Breast epithelium (tissue), 4 donors: ENCODE results near the gene WWOX. TPM values are rescaled to one million over a fixed set of nuclear protein-coding genes. Genes with fewer than 3 reads are reported as not detected.

Experiments used
- DNase-seq, 2 donors: peaks; one replicate each; pipeline ENCODE4 v3.0.0-alpha.2; 2019; ENCODE audit warnings: low spot score in 2 of 2
- H3K27ac ChIP-seq, 2 donors: fragments of 200-600 bp; sonication (generic) in 1 of 2; one replicate each; pipeline ENCODE4 v1.5.1; 2016 to 2019; ENCODE audit warnings: mild to moderate bottlenecking in 1 of 2
- H3K27me3 ChIP-seq, 2 donors: fragments of 200-600 bp; sonication (generic) in 1 of 2; one replicate each; pipeline versions ENCODE4 v1.5.1 to v1.6.0; 2017 to 2019; ENCODE audit warnings: control low read depth in 1 of 2, mild to moderate bottlenecking in 1 of 2
- H3K36me3 ChIP-seq: fragments of 200-600 bp; one replicate; pipeline ENCODE4 v1.5.1; 2019
- H3K4me1 ChIP-seq, 2 donors: fragments of 200-600 bp; sonication (generic); one replicate each; pipeline ENCODE4 v1.5.1; 2016 to 2019; ENCODE audit warnings: control low read depth in 1 of 2
- H3K4me3 ChIP-seq, 3 donors: fragments of 200-600 bp; sonication (generic); 1 replicate in 2 of 3; 2 replicates in 1 of 3; pipeline ENCODE4 v1.5.1; 2016 to 2019; ENCODE audit warnings: mild to moderate bottlenecking in 3 of 3, moderate library complexity in 2 of 3
- H3K9me3 ChIP-seq, 2 donors: fragments of 200-600 bp; sonication (generic) in 1 of 2; one replicate each; pipeline ENCODE4 v1.5.1; 2016 to 2019; ENCODE audit warnings: control low read depth in 1 of 2
- CTCF ChIP-seq, 3 donors: fragments of 450-650 bp; IDR thresholded peaks; one replicate each; pipeline ENCODE4 v1.5.1; 2016 to 2017; ENCODE audit warnings: antibody characterized with exemption in 3 of 3, mild to moderate bottlenecking in 3 of 3, moderate library complexity in 3 of 3
- POLR2A ChIP-seq: fragments of 450-650 bp; IDR thresholded peaks from one replicate; pipeline ENCODE4 v1.6.1; 2016; ENCODE audit warnings: antibody characterized with exemption, mild to moderate bottlenecking, moderate library complexity
- POLR2AphosphoS5 ChIP-seq, 3 donors: sonication (generic); formaldehyde crosslinking; IDR thresholded peaks; one replicate each; pipeline ENCODE4 v1.6.1; 2017; ENCODE audit warnings: antibody characterized with exemption in 3 of 3
- intact Hi-C: fragments of 100-400 bp; cut with DNase I; formaldehyde crosslinking; loops from one replicate; pipeline ENCODE4 v1.15.1; 2023; ENCODE audit warnings: low total_unique reads
- total RNA-seq, 3 donors: library from RNA; depleted of rRNA; stranded (reverse); fragments of >200 nt; gene quantifications; one replicate each; pipeline ENCODE4 v1.1.0, GENCODE V29; 2016

Gene WWOX
- total RNA-seq, 3 donors from 2014 or later = 42.9 to 73.6 (median 43.4) TPM

GRCh38 chr16:78307824-78308528 lies 208.5 kb downstream of the WWOX start:
- Histone ChIP-seq H3K9me3 (no peaks in the 10 kb centered on the region), H3K27me3 (no peaks in the 10 kb centered on the region), H3K36me3 (no peaks in the 10 kb centered on the region), H3K4me1 (peaks cover 0 to 9% of the 10 kb centered on the region in 2 donors), H3K4me3 (no peak overlapping the region), H3K27ac (no peak overlapping the region)
- no peak for DNase-seq
- intact Hi-C loops = no loop called here
- no peak for TF ChIP-seq CTCF (IDR thresholded peaks at IDR 0.05)
- no peak for TF ChIP-seq POLR2AphosphoS5 (IDR thresholded peaks at IDR 0.05)
- TF ChIP-seq POLR2A = no peak

GRCh38 chr16:78309763-78310162 lies 210.3 kb downstream of the WWOX start:
- TF ChIP-seq POLR2AphosphoS5 (IDR thresholded peaks at IDR 0.05) (no peak), CTCF (IDR thresholded peaks at IDR 0.05) (no peak), POLR2A (no peak)
- intact Hi-C loops = no loop called here
- H3K9me3 ChIP-seq = no peaks in the 10 kb centered on the region

GRCh38 chr16:78310196-78310595 lies 210.7 kb downstream of the WWOX start:
- no peak overlapping the region for H3K27ac ChIP-seq
- intact Hi-C loops = no loop called here
- TF ChIP-seq CTCF (IDR thresholded peaks at IDR 0.05) = no peak
- no peak for TF ChIP-seq POLR2A
- no peak for TF ChIP-seq POLR2AphosphoS5 (IDR thresholded peaks at IDR 0.05)

More at GRCh38 chr16:78309763-78310162, 210.3 kb downstream of the WWOX start:
- Histone ChIP-seq H3K27ac (no peak overlapping the region), H3K4me1 (peaks cover 0 to 9% of the 10 kb centered on the region in 2 donors), H3K36me3 (no peaks in the 10 kb centered on the region), H3K27me3 (no peaks in the 10 kb centered on the region), H3K4me3 (no peak overlapping the region)
- DNase-seq = no peak

GRCh38 chr16:78310990-78311561 lies 211.6 kb downstream of the WWOX start:
- TF ChIP-seq CTCF (IDR thresholded peaks at IDR 0.05) = no peak
- TF ChIP-seq POLR2A = no peak
- TF ChIP-seq POLR2AphosphoS5 (IDR thresholded peaks at IDR 0.05) = no peak
- Histone ChIP-seq H3K27me3 (no peaks in the 10 kb centered on the region), H3K36me3 (no peaks in the 10 kb centered on the region), H3K4me3 (no peak overlapping the region), H3K9me3 (no peaks in the 10 kb centered on the region), H3K4me1 (peaks cover 0 to 9% of the 10 kb centered on the region in 2 donors), H3K27ac (no peak overlapping the region)
- DNase-seq = no peak
- intact Hi-C loops = no loop called here

More at GRCh38 chr16:78310196-78310595, 210.7 kb downstream of the WWOX start:
- peaks cover 0 to 9% of the 10 kb centered on the region in 2 donors for H3K4me1 ChIP-seq
- no peak for DNase-seq
- no peaks in the 10 kb centered on the region for H3K9me3 ChIP-seq
- H3K4me3 ChIP-seq = no peak overlapping the region
- no peaks in the 10 kb centered on the region for H3K27me3 ChIP-seq
- no peaks in the 10 kb centered on the region for H3K36me3 ChIP-seq

- no peak for TF ChIP-seq POLR2AphosphoS5 (IDR thresholded peaks at IDR 0.05)
- H3K9me3 ChIP-seq = no peaks in the 10 kb centered on the region
- no peak for DNase-seq
Measured at GRCh38 chr16:78311831-78312230, 212.4 kb downstream of the WWOX start.

More at GRCh38 chr16:78311831-78312230, 212.4 kb downstream of the WWOX start:
- no peaks in the 10 kb centered on the region for H3K27me3 ChIP-seq
- intact Hi-C loops = no loop called here
- no peaks in the 10 kb centered on the region for H3K36me3 ChIP-seq
- no peak overlapping the region for H3K4me3 ChIP-seq
- H3K27ac ChIP-seq = no peak overlapping the region
- peaks cover 0 to 9% of the 10 kb centered on the region in 2 donors for H3K4me1 ChIP-seq
